Measurements from ENCODE around the gene PIP5K1C. TPM values are rescaled to one million over a fixed set of nuclear protein-coding genes. Genes with fewer than 3 reads are reported as not detected.

PIP5K1C gene
- total and polyA plus RNA-seq, 8 donors, result 8.6 to 164 (median 25.6) TPM

DNA sequence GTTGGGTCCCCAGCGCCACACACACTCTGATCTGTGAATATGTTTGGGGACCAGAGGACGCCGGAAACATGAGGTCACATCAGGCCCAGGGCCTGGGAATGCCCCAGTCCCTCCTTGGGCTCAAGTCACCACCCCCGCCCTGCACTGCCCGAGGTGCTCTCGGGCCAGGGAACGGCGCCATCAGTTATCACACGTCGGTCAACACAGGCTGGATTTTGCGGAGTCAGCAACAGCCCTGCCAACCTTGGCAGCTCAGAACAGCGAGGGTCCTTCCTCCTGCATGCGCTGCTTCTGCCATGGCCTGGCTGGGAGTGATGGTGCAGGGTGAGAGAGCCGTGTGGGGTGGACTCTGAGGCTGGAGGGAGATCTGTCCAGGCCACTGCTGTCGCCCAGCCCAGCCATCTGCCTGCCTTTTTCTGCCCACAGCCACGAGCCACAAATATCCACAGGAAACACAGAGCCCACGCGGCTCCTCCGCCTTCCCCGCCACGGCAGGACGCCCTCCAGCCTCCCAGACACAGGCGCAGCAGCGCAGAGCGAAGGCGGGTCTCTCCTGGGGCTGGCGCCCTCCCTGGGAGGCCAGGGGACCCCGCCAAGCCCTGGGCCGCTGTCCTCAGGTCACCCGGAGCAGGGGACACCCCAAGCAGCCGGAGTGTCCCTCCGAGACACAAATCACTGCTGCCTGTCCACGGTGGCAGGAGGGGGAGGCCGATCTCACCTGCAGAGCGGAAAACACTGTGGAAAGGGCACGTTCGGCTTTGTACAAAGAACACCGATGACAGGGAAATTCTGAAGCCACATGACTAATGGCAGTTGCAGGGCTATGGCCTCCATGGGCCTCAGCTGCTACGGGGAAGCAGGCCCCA, 42.0 kb downstream of the PIP5K1C start:
- intact Hi-C loops (cut with DNase I; ENCODE audit: low total_unique reads), result no loop called here
- Histone ChIP-seq H3K36me3 (peaks cover 38 to 97% (median 93%) of the 10 kb centered on the region in 4 donors), H3K27me3 (no peaks in the 10 kb centered on the region), H3K9me3 (no peaks in the 10 kb centered on the region), H3K4me1 (peaks cover 0 to 12% (median 9%) of the 10 kb centered on the region in 4 donors), H3K27ac (peak overlapping the region in 1 of 5 donors; percentile 2), H3K4me3 (no peak overlapping the region)
- DNase-seq, result peak in 1 of 2 donors; percentile 88
- TF ChIP-seq, protein P1, sequence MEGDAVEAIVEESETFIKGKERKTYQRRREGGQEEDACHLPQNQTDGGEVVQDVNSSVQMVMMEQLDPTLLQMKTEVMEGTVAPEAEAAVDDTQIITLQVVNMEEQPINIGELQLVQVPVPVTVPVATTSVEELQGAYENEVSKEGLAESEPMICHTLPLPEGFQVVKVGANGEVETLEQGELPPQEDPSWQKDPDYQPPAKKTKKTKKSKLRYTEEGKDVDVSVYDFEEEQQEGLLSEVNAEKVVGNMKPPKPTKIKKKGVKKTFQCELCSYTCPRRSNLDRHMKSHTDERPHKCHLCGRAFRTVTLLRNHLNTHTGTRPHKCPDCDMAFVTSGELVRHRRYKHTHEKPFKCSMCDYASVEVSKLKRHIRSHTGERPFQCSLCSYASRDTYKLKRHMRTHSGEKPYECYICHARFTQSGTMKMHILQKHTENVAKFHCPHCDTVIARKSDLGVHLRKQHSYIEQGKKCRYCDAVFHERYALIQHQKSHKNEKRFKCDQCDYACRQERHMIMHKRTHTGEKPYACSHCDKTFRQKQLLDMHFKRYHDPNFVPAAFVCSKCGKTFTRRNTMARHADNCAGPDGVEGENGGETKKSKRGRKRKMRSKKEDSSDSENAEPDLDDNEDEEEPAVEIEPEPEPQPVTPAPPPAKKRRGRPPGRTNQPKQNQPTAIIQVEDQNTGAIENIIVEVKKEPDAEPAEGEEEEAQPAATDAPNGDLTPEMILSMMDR (IDR thresholded peaks at IDR 0.05), result no peak
- TF ChIP-seq EP300 (IDR thresholded peaks at IDR 0.05), result no peak
- TF ChIP-seq POLR2AphosphoS5 (IDR thresholded peaks at IDR 0.05), result peak in 1 of 3 donors; percentile 45
- WGBS, 5 donors, result 57 to 86% (median 65%) methylated on average over 12 to 39 of the region's 39 CpGs

DNA sequence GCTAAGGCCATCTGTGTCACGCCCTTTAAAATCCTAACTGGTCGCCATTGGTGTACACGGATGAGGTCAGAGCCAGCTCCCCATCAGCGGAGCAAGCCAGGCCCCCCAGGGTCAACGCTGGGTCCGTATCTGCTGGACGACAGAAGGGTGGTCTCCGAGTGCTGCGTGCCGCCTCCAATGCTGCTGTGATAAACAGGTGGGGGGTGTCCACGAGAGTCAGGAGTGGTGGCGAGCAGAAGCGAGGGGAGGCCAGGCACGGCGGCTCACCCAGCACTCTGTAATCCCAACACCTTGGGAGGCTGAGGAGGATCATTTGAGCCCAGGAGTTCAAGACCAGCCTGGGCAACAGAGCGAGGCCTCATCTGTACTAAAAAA, 42.9 kb downstream of the PIP5K1C start:
- Histone ChIP-seq H3K9me3 (no peaks in the 10 kb centered on the region), H3K4me1 (peaks cover 0 to 12% (median 9%) of the 10 kb centered on the region in 4 donors), H3K36me3 (peaks cover 42 to 97% (median 93%) of the 10 kb centered on the region in 4 donors), H3K27ac (peak overlapping the region in 1 of 5 donors; percentile 10), H3K4me3 (no peak overlapping the region), H3K27me3 (no peaks in the 10 kb centered on the region)
- whole genome bisulfite sequencing, 5 donors, result 94 to 98% (median 97%) methylated on average over 16 of the region's 16 CpGs
- TF ChIP-seq EP300 (IDR thresholded peaks at IDR 0.05) (no peak), POLR2A (IDR thresholded peaks at IDR 0.05) (no peak), POLR2AphosphoS5 (IDR thresholded peaks at IDR 0.05) (no peak)
- TF ChIP-seq, protein P1 (IDR thresholded peaks at IDR 0.05), result no peak
- no peak for DNase-seq
- intact Hi-C loops (cut with DNase I; ENCODE audit: low total_unique reads), result no loop called here

DNA sequence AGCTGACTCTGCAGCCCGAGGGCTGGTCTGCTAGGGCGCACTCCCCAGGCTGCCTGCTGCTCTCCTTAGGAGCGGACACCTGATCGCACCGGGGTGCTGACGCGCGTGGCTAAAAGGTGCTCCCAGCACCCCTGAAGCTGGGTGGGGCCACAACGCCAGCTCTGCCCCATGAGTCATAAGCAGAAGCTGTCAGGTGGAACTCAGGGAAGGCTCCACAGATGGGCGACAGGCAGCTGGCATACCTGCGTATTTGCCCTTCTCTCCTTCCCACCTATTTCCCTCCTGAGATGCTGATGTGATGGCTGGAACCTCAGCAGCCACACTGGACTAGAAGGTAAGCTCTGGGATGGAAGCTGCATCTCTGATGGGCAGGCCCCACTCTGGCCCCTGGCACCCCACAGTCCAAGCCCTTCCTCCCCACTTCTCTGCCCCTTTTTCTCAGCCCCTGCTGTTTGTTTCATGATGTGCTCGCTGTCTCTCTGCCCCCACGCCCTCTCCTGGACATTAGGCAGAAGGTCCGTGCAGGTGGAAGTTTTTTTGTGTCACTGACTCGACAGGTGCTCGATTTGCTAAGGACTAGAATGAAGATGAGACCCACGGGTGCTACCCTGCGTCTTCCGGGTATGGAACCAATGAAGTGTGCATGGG, 43.4 kb downstream of the PIP5K1C start:
- H3K4me1 ChIP-seq, result peaks cover 0 to 12% (median 9%) of the 10 kb centered on the region in 4 donors
- no peak overlapping the region for H3K27ac ChIP-seq
- H3K27me3 ChIP-seq, result no peaks in the 10 kb centered on the region
- peaks cover 46 to 97% (median 93%) of the 10 kb centered on the region in 4 donors for H3K36me3 ChIP-seq
- no peak for DNase-seq
- intact Hi-C loops (cut with DNase I; ENCODE audit: low total_unique reads), result no loop called here
- 95 to 98% (median 97%) methylated on average over 12 to 19 of the region's 19 CpGs for WGBS, 5 donors
- TF ChIP-seq EP300 (IDR thresholded peaks at IDR 0.05), result no peak
- TF ChIP-seq POLR2AphosphoS5 (IDR thresholded peaks at IDR 0.05), result no peak
- no peak for TF ChIP-seq POLR2A (IDR thresholded peaks at IDR 0.05)
- TF ChIP-seq, protein P1 (IDR thresholded peaks at IDR 0.05), result no peak
- no peak overlapping the region for H3K4me3 ChIP-seq
- no peaks in the 10 kb centered on the region for H3K9me3 ChIP-seq

DNA sequence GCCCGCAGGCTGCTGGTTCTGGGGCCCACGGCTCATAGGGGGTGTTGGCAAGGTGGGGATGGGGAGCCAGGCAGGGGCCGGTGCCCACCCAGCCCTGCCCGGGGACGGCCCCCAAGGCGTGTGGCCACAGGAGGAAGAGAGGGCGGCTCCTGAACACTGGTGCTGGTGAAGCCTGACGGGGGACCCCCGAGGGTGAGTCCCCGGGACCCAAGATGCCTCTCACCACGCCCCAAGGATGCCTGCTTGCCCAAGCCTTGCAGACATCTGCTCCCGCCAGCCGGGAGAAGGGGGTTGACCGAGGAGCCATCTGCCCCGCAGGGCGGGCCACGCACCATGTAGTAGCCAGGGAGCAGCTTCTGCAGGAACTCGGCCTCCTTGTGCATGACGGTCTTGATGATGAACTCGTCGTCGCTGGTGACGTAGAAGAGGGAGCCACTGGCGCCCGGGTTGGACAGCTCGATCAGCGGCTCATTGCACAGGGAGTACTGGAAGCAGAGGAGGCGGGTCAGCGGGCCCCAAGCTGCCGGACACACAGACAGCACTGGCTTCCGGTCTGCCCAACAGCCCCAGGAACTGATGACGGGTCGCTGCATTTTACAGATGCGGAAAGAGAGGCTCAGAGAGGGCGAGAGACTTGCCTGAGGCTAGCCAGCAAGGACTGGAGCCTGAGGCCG, 44.1 kb downstream of the PIP5K1C start:
- TF ChIP-seq POLR2AphosphoS5 (IDR thresholded peaks at IDR 0.05) (no peak), EP300 (IDR thresholded peaks at IDR 0.05) (no peak), POLR2A (IDR thresholded peaks at IDR 0.05) (no peak)
- TF ChIP-seq, protein P1 (IDR thresholded peaks at IDR 0.05), result no peak
- WGBS, 5 donors, result 88 to 96% (median 91%) methylated on average over 25 to 36 of the region's 36 CpGs
- Histone ChIP-seq H3K27me3 (no peaks in the 10 kb centered on the region), H3K4me3 (no peak overlapping the region), H3K9me3 (no peaks in the 10 kb centered on the region), H3K27ac (peak overlapping the region in 3 of 5 donors; percentile 35 to 58 (median 51)), H3K36me3 (peaks cover 53 to 97% (median 93%) of the 10 kb centered on the region in 4 donors), H3K4me1 (peaks cover 0 to 12% (median 9%) of the 10 kb centered on the region in 4 donors)
- intact Hi-C loops (cut with DNase I; ENCODE audit: low total_unique reads), result no loop called here
- DNase-seq, result no peak
